Right lobe of liver (tissue), 4 donors: ENCODE results near the gene GRSF1.

Experiments used
- POLR2A ChIP-seq: fragments of 450-650 bp; IDR thresholded peaks from one replicate; pipeline ENCODE4 v1.6.1; 2017; ENCODE audit warnings: antibody characterized with exemption, mild to moderate bottlenecking
- TF ChIP-seq, protein P1 (sequence below), 4 donors: fragments of 200-600 bp in 3 of 4; fragments of 450-650 bp in 1 of 4; IDR thresholded peaks; one replicate each; pipeline versions ENCODE4 v1.5.1 to v1.8.0; 2016 to 2022; ENCODE audit warnings: antibody characterized with exemption in 4 of 4, mild to moderate bottlenecking in 2 of 4
- donor health status: DM: no; HTN: no; CAD: no.
- donor health status: DM: no; HTN: no; CAD: no.
- donor health status: DM: no; HTN: yes; CAD: no.

DNA sequence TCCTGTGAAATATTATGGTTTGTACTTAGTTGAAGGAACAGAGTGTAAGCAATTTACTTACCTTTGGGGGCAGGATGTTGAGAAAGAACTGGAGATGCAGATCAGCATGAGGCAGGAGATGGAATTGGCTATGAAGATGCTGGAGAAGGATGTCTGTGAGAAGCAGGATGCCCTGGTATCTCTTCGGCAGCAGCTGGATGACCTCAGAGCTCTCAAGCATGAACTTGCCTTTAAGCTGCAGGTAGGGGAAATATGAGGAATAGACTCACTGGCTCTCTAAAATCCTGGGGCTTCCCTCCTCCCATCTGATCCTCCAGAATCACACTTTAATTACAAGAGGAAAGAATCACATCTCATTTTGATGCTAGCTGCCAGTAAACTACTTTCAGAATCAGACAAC lies 51.0 kb downstream of the GRSF1 start:
- TF ChIP-seq, protein P1, sequence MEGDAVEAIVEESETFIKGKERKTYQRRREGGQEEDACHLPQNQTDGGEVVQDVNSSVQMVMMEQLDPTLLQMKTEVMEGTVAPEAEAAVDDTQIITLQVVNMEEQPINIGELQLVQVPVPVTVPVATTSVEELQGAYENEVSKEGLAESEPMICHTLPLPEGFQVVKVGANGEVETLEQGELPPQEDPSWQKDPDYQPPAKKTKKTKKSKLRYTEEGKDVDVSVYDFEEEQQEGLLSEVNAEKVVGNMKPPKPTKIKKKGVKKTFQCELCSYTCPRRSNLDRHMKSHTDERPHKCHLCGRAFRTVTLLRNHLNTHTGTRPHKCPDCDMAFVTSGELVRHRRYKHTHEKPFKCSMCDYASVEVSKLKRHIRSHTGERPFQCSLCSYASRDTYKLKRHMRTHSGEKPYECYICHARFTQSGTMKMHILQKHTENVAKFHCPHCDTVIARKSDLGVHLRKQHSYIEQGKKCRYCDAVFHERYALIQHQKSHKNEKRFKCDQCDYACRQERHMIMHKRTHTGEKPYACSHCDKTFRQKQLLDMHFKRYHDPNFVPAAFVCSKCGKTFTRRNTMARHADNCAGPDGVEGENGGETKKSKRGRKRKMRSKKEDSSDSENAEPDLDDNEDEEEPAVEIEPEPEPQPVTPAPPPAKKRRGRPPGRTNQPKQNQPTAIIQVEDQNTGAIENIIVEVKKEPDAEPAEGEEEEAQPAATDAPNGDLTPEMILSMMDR (IDR thresholded peaks at IDR 0.05): no peak
- TF ChIP-seq POLR2A: no peak
